ENCODE data around the gene TCFL5.

TCFL5 gene

GRCh38 chr20:62818592-62819493, 42.8 kb downstream of the TCFL5 start:
- Histone ChIP-seq H3K27me3 (ENCODE audit: insufficient read depth, low read length, poor library complexity, severe bottlenecking) (no peaks in the 10 kb centered on the region), H3K4me1 (ENCODE audit: insufficient read depth, low read length, poor library complexity, severe bottlenecking) (no peaks in the 10 kb centered on the region), H3K4me3 (ENCODE audit: low read length, poor library complexity, severe bottlenecking) (no peak overlapping the region), H3K9me2 (replicated peaks; ENCODE audit: low read depth, low read length) (no peaks in the 10 kb centered on the region), H3K79me2 (ENCODE audit: insufficient read depth, low read length) (no peaks in the 10 kb centered on the region), H4K20me1 (ENCODE audit: insufficient read depth, low read length, poor library complexity, severe bottlenecking) (no peaks in the 10 kb centered on the region), H3K4me2 (ENCODE audit: low read depth, low read length, poor library complexity, severe bottlenecking) (no peak overlapping the region), H3K36me3 (ENCODE audit: insufficient read depth, low read length) (no peaks in the 10 kb centered on the region), H2AFZ (ENCODE audit: low read length) (no peak overlapping the region), H3K9me3 (ENCODE audit: insufficient read depth, low read depth, low read length) (no peaks in the 10 kb centered on the region), H3F3A (ENCODE audit: low read depth) (no peaks in the 10 kb centered on the region), H3K9ac (ENCODE audit: low read depth, low read length, poor library complexity, severe bottlenecking) (no peak overlapping the region)
- TF ChIP-seq CTCF (conservative IDR thresholded peaks at IDR 0.05; ENCODE audit: low read length) (no peak), EZH2phosphoT487 (IDR thresholded peaks at IDR 0.05; ENCODE audit: borderline replicate concordance) (no peak)

GRCh38 chr20:62817975-62818591, 43.5 kb downstream of the TCFL5 start:
- Histone ChIP-seq H3K4me2 (ENCODE audit: low read depth, low read length, poor library complexity, severe bottlenecking) (no peak overlapping the region), H2AFZ (ENCODE audit: low read length) (no peak overlapping the region), H3K27me3 (ENCODE audit: insufficient read depth, low read length, poor library complexity, severe bottlenecking) (no peaks in the 10 kb centered on the region), H3K9me3 (ENCODE audit: insufficient read depth, low read depth, low read length) (no peaks in the 10 kb centered on the region), H3K9ac (ENCODE audit: low read depth, low read length, poor library complexity, severe bottlenecking) (no peak overlapping the region), H3K9me2 (replicated peaks; ENCODE audit: low read depth, low read length) (no peaks in the 10 kb centered on the region), H3K4me3 (ENCODE audit: low read length, poor library complexity, severe bottlenecking) (no peak overlapping the region), H4K20me1 (ENCODE audit: insufficient read depth, low read length, poor library complexity, severe bottlenecking) (no peaks in the 10 kb centered on the region), H3K4me1 (ENCODE audit: insufficient read depth, low read length, poor library complexity, severe bottlenecking) (no peaks in the 10 kb centered on the region), H3K36me3 (ENCODE audit: insufficient read depth, low read length) (no peaks in the 10 kb centered on the region), H3F3A (ENCODE audit: low read depth) (no peaks in the 10 kb centered on the region), H3K79me2 (ENCODE audit: insufficient read depth, low read length) (no peaks in the 10 kb centered on the region)
- TF ChIP-seq CTCF (conservative IDR thresholded peaks at IDR 0.05; ENCODE audit: low read length) (no peak), EZH2phosphoT487 (IDR thresholded peaks at IDR 0.05; ENCODE audit: borderline replicate concordance) (no peak)

- H3K36me3 ChIP-seq (ENCODE audit: insufficient read depth, low read length): peaks cover under 1% of the 10 kb centered on the region; the same call in 1 of the 2 replicates
- TF ChIP-seq CTCF (conservative IDR thresholded peaks at IDR 0.05; ENCODE audit: low read length) (no peak), EZH2phosphoT487 (IDR thresholded peaks at IDR 0.05; ENCODE audit: borderline replicate concordance) (no peak)
- H2AFZ ChIP-seq (ENCODE audit: low read length): peak within 1 kb of the TSS; percentile 60; the same call in 1 of the 2 replicates
- H3K9me2 ChIP-seq (replicated peaks; ENCODE audit: low read depth, low read length): no peaks in the 10 kb centered on the region
- no peaks in the 10 kb centered on the region for H3F3A ChIP-seq (ENCODE audit: low read depth)
- H3K9me3 ChIP-seq (ENCODE audit: insufficient read depth, low read depth, low read length): no peaks in the 10 kb centered on the region
- no peak within 1 kb of the TSS for H3K4me2 ChIP-seq (ENCODE audit: low read depth, low read length, poor library complexity, severe bottlenecking)
- no peak within 1 kb of the TSS for H3K9ac ChIP-seq (ENCODE audit: low read depth, low read length, poor library complexity, severe bottlenecking)
- peak within 1 kb of the TSS; percentile 40 for H3K4me3 ChIP-seq (ENCODE audit: low read length, poor library complexity, severe bottlenecking)
- no peaks in the 10 kb centered on the region for H3K79me2 ChIP-seq (ENCODE audit: insufficient read depth, low read length)
- H3K27me3 ChIP-seq (ENCODE audit: insufficient read depth, low read length, poor library complexity, severe bottlenecking): no peaks in the 10 kb centered on the region
- no peaks in the 10 kb centered on the region for H3K4me1 ChIP-seq (ENCODE audit: insufficient read depth, low read length, poor library complexity, severe bottlenecking)
- no peaks in the 10 kb centered on the region for H4K20me1 ChIP-seq (ENCODE audit: insufficient read depth, low read length, poor library complexity, severe bottlenecking)
Observed at GRCh38 chr20:62816884-62817873, 44.4 kb downstream of the TCFL5 start, which contains the start of gene COL9A3. COL9A3 (plus strand) TSS chr20:62817050; CDS start chr20:62817065, 15 bp downstream.
